DLD1 (cell line): Measurements from ENCODE around the gene CASKIN1.

ENCODE experiments used
- in situ Hi-C: cut with HindIII; loops from 2 replicates; pipeline ENCODE4 v1.10.0; 2017; ENCODE audit warnings: low sequenced_read_pairs

The CASKIN1 gene

DNA sequence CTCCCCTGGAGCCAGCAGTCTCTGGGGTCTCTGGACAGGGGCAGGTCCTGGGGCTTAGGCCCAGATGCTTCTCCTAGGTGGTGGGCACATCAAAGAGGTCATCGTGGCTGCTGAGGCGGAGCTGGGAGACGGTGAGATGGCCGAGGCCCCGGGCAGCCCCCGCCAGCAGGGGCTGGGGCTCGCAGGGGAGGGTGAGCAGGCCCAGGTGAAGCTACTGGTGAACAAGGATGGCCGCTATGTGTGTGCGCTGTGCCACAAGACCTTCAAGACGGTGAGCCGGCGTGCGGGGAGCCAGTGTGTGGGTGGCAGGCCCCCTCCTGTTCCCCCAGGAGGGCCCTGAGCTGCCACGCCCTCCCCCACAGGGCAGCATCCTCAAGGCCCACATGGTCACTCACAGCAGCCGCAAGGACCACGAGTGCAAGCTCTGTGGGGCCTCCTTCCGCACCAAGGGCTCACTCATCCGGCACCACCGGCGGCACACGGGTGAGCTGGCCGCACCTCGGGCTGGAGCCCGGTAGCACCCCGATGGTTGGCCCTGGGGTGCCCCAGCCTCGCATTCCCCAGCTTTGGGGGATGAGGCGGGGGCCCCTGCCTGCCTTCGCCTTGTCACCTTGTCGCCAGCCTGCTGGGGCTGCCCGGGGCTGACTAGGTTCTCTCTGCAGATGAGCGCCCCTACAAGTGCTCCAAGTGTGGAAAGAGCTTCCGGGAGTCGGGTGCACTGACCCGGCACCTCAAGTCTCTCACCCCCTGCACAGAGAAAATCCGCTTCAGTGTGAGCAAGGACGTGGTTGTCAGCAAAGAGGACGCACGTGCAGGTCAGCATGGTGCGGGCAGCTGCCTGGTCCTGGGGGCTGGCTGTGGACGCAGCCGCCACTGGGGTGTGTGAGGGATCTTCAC is 35.9 kb upstream of the CASKIN1 start:
- in situ Hi-C loops: no loop called here

DNA sequence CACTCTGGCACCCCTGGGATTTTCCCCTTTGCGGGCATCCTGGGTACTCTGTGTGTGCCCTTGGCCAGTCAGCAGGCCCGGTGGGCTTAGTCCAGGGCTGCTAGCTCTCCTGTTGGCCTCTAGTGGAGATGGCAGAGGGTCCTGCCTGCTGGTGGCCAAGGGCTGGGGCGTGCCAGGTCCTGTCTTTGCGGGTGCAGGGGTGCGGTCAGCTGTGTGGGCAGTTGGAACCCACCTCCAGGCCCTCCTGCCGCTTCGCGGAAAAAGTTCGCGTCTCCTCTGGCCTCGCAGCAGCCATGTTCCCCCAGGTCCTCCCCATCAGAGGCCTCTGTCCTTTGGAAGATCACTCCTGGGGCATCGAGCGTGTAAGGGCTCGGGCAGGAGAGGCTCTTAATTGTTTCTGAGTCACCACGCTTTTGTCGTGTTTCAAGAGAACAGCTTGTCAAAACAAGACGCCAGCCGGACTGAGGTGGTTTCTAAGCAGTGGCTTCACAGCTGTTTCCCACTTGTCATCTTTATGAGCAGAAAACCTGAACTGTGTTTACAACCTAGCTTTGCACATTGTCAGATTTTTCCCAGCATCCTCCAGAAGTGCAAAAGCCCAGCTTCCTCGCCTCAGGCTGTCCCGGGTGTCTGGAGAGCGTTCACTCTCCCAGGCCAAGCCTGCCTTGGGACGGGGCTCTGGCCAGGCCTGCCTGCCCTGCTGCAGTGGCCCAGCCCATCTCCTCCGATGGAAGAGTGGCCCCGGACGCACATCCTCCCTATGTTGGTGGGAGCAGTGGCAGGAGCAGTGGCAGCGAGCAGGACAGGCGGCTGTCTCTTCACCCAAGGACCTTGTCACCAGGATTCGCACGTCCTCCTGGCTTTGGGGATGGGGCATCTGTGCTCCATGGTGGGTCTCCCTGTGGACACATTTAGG is 34.9 kb upstream of the CASKIN1 start:
- in situ Hi-C loops: no loop called here

DNA sequence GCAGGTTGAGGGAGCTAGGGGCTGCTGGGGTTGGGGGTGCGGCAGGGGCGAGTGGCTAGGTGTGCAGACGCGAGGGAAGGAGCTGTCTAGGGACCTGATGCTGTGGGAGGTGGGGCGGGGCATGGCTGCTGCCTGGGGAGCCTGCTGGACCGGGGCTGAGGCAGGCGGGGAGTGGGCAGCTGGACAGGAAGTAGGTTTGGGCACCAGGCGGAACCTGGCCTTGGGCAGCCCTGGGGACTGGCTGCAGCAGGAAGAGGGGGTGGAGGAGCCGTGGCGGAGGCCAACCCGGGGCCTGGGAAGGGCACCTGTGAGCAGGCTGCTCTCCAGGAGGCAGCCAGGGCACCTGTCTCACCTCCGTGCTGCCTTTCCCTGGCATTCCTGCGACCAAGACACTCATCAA is 34.0 kb upstream of the CASKIN1 start:
- in situ Hi-C loops: no loop called here

DNA sequence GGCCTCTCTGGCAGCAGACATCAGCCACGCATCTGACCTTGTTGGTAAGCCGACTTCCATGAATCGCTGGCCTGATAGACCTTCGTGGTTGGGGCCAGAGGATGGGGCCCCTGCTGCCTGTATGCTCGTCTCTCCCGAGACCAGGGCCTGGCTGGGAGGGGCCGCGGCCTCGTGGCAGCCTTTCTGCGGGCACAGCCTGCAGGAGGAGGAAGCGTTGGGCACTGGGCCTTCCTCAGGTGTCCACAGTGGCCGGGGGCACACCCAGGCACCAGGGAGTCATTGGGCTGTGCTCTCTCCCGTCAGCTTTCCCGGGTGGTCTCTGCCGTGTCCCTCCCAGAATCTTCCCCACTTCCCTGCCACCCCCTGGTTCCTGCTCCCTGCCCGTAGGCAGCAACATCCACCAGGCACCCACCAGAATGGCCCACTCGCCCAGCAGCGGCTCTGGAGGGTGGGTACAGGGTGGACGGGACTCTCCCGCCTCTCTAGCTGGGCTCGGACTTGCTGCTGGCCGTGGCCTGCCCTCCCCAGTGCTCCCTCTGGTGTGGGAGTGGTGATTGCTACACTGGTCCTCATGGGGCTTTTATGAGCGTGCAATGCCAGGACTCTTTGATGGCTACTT is 33.3 kb upstream of the CASKIN1 start:
- in situ Hi-C loops: no loop called here

DNA sequence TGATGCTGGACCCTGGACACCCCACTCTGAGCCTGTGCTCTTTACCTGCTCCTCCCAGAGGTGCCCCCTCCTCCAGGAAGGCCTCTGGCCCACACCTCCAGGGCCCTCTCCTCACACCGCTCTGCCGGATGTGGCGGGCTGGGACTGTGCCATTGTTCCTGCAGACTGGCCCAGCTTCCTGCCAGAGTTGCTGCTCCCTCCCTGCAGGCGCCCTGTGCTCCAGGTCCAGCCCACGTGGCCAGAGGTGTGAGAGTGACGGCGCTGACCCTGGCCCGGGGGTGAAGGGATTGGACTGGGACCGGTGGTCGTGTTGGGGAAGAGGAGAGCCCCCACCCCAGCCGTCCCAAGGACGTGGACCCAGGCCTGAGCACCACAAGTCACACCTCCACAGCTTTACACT is 32.7 kb upstream of the CASKIN1 start:
- in situ Hi-C loops: no loop called here

DNA sequence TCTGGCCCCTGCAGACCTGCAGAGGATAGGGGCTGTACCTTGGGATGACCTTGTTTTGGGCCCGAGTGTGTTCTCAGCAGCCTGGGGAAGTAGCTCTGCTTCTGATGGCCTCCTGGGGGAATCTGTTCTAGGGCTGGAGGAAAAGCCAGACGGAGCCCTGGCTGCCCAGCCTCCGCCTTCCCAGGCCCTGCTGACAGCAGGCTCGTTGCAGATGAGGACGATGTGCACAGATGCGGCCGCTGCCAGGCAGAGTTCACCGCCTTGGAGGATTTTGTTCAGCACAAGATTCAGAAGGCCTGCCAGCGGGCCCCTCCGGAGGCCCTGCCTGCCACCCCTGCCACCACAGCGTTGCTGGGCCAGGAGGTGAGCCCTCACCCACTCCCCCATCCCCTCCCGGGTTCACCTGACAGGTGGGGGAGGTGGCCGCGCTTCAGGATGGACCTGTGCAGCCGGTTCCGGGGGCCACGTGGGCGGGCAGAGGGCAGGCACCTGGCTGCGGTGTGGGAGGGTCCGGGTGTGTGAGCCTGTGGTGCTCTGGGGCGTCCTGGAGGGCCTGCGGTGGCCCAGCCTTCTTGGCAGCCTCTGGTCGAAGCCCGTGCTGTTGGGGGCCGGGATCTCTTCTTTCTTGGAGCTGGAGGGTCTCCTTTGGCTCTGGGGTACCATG is 31.9 kb upstream of the CASKIN1 start:
- in situ Hi-C loops: no loop called here

DNA sequence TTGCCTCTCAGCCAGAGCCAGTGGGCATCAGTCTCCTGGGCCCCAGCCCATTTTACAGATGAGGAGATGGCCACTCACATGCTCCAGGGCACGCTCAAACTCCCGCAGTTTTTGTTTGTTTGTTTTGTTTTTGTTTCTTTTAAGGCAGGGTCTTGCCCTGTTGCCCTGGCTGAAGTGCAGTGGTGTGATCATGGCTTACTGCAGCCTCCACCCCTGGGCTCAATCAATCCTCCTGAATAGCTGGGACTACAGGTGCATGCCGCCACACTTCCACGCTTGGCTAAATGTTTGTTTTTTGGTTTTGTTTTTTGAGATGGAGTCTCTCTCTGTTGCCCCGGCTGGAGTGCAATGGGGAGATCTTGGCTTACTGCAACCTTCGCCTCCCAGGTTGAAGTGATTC is 30.5 kb upstream of the CASKIN1 start:
- in situ Hi-C loops: no loop called here

DNA sequence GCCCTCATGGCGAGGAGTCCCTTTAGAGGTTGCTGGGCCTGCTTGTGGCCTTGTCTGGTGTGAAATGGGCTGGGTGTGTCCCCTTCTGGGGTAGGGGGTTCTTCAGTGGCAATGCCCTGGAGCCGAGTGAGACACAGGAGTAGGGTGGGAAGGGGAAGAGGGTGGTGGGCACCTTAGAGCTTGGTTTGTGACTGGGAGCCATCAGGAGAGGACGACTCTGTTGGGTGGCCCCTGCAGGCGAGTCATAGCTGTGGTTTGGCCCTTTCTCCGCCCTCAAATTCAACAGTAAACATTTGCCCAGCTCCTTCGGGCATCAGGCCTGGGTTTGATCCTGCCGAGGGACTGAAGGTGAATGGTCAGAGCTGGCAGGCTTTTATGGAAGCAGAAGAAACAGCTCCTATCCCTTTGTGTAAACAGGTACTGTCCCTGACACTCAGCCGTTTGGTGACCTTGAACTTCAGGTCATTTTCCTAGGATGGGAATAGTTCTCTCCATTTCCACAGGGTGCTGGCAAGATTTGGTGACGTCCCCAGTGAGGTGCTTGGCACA is 29.9 kb upstream of the CASKIN1 start:
- in situ Hi-C loops: no loop called here

DNA sequence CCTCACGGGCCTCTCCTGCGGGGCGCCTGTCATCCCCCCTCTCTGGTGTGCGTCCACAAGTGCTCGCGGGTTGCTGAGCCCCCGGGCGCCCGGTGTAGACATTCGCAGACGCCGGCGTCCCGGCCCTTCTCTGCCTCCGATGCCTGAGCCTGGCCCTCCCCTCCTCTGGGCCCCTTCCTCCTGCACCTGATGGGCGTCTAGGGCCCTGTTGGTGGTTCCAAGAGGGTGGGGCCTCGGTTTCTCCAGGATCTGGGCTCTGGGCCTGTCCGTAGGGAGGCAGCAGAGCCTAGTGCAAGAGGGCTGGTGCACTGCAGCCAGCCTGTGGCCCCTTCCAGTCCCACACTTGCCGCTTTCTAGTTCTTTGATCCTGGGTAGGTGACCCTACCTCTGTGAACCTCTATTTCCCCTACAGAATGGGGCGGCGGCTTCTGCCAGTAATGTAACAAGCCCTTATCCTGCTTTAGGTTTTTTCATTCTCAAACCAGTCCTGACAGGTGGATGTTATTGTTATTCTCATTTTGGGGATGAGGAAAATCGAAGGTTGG is 27.6 kb upstream of the CASKIN1 start:
- in situ Hi-C loops: no loop called here

DNA sequence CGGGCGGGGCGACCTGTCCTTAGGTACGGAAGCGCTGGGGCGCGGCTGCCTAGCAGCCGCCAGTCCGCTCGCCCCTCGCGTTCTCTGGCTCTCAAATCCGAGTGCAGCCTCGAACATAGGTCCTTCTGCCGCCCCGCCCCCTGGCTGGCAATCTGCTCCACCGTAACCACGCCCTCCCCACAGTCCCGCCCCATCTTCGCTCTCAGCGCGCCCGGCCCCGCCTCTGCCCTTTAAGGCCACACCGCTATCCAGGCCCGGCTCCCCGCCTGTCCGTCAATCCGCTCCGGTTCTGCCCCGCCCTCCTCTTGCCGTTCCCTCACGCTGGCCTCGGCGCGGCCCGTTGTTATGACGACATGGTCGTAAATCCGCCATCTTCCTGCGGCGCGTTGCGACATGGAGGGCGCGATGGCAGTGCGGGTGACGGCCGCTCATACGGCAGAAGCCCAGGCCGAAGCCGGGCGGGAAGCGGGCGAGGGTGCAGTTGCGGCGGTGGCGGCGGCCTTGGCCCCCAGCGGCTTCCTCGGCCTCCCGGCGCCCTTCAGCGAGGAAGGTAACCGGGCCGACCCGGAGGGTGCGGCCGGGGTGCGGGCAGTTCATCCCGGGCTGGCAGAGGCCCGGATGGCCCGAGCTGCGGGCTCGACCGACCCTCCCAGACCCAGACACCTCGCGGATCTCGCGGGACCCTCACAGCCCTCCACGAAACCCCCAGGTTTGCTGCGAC is 27.0 kb upstream of the CASKIN1 start, which contains the start of gene E4F1:
Gene E4F1, plus strand, starts transcription at position 371 of the 721 bp plus-strand sequence. Its CDS starts 23 bp downstream, at position 394.
- in situ Hi-C loops: no loop called here

DNA sequence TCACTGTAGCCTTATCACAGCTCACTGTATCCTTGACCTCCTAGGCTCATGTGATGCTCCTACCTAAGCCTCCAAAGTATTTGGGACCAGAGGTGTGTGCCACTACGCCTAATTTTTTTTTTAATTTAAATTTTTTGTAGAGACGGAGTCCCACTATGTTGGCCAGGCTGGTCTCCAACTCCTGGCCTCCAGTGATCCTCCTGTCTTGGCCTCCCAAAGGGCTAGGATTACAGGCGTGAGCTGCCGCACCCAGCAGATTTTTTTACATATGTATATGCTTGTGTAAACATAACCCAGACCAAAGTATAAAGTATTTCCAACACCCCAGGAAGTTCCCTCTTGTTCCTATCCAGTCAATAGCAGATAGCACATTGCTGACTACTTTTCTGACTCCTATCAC is 19.9 kb upstream of the CASKIN1 start:
- in situ Hi-C loops: no loop called here

DNA sequence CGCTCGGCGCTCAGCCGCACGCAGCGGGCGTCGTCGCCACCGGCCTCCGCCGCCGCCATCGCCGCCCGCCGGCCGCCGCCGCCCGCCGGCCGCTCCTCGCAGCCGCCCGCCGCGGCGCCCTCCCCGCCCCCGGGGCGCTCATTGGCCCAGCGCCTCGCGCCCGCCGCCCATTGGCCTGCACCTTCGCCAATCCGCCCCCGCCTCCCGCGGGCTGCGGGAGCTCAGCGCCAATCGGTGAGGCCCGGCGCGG is 18.2 kb upstream of the CASKIN1 start, which contains the start of gene PGP:
Gene PGP, minus strand, starts transcription at position 122 of the 250 bp plus-strand sequence. Its CDS starts 63 bp downstream, at position 59.
- in situ Hi-C loops: no loop called here

DNA sequence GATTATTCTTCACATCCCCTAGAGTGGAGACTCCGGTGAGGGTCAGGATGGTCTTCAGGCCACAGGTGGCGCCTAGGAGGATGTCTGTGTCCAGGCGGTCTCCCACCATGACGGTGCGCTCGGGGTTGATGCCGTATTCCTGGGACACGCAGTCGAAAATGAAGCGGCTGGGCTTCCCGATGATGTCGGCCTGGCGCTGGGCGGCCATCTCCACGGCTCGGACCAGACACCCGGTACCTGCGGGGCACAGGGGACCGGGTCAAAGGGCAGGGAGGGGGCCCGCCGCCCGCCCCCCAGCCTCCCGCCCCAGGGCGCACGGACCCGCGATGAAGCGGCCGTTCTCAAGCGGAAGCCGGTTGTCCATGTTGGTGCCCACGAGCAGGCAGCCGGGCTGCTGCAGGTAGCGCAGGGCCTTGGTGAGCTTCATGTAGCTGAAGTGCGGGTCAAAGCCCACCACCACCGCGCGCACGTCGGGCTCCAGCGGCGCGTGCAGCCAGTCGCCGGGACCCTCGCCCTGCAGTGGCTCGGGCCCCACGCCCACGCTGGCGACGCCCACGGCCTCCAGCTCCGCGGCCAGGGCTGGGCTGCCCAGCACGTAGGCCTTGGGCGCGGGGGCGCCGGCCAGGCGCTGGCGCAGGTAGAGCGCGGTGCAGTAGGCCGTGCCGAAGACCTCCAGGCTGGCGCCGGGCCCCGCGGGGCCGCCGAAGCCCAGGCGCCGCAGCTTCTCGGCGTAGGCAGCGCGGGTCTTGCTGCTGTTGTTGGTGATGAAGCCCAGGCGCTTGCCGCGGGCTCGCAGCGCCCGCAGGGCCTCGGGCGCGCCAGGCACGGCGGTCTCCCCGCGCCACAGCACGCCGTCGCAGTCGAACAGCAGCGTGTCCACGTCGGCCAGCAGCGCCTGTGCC is 17.7 kb upstream of the CASKIN1 start:
- in situ Hi-C loops: no loop called here

DNA sequence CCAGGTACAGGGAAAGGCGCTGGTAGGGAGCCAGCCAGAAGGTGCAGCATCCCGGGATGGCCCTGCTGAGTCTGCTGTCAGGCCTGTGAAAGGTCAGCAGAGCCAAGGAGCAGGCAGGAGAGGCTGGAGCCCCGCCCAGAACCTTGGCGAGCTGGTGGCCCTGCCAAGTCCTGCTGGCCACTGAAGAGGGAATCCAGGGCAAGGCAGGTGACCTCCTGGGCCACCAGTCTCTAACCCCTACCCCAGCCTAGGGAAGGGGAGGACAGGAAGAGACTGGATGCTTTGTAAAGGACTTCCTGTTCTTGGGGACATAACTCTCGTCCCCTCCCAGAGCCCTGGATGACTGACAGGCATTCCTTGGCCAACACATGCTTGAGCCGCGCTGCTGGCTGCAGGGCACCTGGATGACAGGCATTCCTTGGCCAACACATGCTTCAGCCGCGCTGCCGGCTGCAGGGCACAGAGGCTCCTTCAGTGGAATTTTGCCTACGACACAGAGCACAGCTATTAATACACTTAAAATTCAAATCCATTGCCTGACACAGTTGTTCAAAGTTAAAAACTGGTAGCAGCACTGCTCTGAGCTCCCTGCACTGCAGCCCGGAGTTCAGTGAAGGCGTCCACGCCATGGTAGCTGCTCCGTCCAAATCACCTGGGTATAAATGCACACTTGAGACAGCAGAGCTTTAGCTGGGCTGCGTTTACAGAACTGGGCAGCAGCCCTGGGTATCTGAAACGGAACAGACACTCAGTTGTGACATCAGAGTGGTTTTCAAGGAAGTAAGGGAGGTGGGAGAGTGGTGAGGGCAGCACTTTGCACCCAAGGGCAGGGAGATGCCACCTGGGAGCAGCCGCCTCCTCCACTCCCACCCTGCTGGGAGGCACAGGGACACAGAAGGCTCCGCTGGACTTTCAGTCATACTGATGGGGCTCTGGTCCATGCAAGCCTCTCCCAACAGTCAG is 16.2 kb upstream of the CASKIN1 start:
- in situ Hi-C loops: no loop called here

DNA sequence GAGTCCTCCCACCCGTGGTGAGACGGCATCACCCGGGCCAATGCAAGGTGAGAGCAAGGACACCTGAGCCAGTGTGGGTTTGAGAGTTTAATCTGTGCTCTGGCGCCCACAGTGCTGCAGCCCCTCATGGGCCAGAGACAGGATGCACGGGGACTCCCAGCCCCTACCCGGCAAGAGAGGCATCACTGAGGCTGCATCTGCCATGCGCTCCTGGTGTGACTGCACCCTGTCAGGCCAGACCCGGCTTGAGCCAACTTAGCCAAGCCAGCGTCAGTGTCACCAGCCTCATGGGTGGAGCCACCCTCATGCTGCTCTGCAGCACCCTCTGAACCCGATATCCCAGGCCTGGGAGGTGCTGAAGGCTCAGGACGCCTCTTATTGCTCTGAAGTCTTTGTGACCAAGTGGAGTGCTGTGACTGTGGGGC is 15.5 kb upstream of the CASKIN1 start:
- in situ Hi-C loops: no loop called here

DNA sequence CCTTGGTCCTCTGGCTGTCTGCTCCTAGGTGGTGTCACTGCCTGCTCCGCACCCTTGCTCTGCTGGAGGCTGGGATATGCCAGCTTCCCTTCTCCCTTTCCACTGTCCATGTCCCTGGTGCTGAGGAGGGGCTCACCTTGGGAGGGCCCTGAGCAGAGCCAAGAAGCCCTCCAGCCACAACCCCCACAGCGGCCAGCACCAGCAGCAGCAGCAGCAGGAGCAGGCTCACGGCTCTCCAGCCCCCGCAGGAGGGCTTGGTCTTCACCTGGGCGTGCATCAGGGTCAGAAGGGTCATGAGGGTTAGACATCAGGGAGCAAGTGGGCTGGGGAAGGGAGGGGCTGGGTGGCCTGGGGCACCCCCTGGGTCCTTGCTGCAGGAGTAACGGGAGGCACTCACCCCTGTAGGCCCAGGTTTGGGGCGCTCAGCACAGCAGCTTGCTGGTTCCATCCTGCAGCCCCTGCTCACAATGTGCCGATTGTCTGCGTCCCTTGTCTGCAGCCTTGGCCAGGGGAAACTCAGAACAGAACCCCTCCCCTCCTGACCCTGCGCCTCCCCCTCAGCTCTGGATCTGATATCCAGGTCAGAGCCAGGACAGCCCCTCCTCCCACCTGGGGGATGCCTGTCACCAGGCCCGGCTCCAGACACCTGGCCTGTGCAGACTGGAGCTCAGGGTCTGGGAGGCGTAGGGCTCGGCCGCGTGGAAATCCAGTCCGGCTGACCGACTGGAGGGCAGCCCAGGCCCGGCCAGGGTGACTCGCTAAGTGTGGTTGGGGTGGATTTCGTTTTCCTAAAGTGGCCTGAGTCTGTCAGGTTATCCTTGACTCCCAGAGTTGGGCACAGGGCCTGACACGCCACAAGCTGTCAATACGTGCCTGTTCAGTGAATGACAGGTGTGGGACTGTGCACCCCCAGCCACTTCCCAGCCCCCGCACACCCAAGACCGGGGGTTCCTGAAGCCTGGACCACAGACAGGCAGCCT is 14.3 kb upstream of the CASKIN1 start, which contains the start of gene BRICD5:
Gene BRICD5, minus strand, starts transcription at position 478 of the 980 bp plus-strand sequence. Its CDS starts 30 bp downstream, at position 448.
- in situ Hi-C loops: no loop called here
